ENCODE measurements around the gene TCF7L2.
A peak's percentile ranks its signal among the peaks of the same experiment; 100 is the strongest.

Gene TCF7L2

GRCh38 chr10:113068178-113068890 lies 118.3 kb downstream of the TCF7L2 start:
- DNase-seq: no peak

GRCh38 chr10:113069595-113069994 lies 119.5 kb downstream of the TCF7L2 start:
- peak; percentile 43 for DNase-seq

GRCh38 chr10:113071446-113071845 lies 121.4 kb downstream of the TCF7L2 start:
- DNase-seq: no peak

- DNase-seq: peak; percentile 90
These were observed 123.6 kb downstream of the TCF7L2 start for GRCh38 chr10:113073549-113074189.

DNA sequence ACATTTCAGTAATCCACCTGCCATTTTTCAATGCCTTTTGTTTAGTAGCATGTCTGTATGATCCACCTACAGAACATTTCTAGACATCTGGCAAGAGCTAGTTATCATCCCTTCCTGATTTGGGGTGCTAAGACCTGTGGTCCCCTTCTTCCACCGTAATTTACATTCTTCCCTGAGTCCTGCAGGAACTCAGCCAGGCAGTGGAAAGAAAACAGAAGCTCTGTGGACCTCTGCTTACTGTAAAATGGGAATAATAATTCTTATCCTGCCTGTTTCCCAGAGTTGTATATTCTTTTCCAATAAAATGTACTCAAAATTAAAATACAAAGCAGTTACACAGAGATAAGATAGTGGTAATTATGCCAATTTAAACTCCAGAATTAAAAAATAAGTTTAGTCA lies 126.9 kb downstream of the TCF7L2 start:
- DNase-seq: no peak

DNA sequence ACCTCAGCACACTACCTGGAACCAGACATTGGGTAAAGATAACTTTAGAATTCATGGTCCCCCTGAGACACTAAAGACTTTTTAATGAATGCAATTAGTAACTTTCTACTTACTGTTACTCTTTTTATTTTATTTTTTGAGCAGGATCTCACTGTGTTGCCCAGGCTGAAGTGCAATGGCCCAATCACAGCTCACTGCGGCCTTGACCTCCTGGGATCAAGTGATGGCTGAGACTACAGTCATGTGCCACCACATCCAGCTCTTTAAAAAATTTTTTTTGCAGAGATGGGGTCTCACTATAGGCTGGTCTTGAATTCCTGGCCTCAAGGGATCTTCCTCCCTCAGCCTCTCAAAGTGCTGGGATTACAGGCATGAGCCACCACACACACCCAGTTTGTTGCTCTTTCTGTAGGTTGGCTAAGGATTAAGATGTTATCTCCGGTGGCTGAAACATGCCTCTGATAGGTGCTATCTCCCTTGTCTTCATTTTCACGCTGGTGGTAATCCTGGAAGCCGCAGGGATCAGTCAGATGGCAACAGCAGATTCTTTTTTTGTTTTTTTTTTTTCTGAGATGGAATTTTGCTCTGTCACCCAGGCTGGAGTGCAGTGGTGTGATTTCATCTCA lies 128.3 kb downstream of the TCF7L2 start:
- DNase-seq: no peak

- DNase-seq: no peak
These were observed 130.2 kb downstream of the TCF7L2 start for GRCh38 chr10:113080061-113080924.

GRCh38 chr10:113080925-113081229 lies 130.8 kb downstream of the TCF7L2 start:
- DNase-seq: no peak

DNA sequence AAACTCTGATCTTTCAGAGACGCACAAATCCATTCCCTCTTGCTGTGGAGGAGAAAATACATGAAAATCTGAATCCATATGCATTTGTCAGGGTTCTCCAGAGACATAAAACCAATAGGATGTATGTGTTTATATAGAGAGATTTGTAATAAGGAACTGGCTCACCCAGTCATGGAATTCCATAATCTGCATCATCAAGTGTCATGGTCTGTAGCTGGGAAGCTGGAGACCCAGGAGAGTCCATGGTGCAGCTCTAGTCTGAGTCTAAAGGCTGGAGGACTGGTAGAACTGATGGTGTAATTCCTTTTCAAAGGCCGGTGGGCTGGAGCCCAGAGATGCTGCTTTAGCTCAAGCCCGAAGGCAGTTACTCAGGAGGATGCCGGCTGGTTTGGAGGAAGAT lies 134.0 kb downstream of the TCF7L2 start:
- peak; percentile 51 for DNase-seq

DNA sequence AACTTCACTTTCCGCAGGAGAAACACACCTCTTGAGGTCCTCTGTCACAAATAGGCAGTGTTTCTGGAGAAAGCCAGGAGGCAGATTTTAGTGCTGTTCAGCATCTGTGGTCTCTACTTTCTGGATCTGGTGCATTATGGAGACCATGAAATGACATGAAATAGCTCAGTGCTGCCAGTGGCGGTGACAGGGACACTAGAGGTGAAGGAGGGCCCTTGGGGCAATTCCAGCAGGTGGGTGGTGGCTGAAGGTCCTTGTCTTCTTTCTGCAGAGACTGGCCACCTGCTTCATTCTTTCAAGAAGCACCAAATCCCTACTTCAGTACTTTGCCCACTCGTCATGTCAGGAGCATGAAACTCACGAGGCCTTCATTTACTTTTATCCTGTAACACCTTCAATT lies 135.7 kb downstream of the TCF7L2 start:
- no peak for DNase-seq

- DNase-seq: no peak
These were observed 136.2 kb downstream of the TCF7L2 start for GRCh38 chr10:113086282-113086681.

GRCh38 chr10:113087165-113088029 lies 137.3 kb downstream of the TCF7L2 start:
- DNase-seq: peak; percentile 99

- DNase-seq: no peak
These were observed 138.1 kb downstream of the TCF7L2 start for GRCh38 chr10:113088194-113088593.

- DNase-seq: no peak
These were observed 139.5 kb downstream of the TCF7L2 start for GRCh38 chr10:113089551-113089950.

GRCh38 chr10:113091920-113092319 lies 141.9 kb downstream of the TCF7L2 start:
- DNase-seq: no peak

DNA sequence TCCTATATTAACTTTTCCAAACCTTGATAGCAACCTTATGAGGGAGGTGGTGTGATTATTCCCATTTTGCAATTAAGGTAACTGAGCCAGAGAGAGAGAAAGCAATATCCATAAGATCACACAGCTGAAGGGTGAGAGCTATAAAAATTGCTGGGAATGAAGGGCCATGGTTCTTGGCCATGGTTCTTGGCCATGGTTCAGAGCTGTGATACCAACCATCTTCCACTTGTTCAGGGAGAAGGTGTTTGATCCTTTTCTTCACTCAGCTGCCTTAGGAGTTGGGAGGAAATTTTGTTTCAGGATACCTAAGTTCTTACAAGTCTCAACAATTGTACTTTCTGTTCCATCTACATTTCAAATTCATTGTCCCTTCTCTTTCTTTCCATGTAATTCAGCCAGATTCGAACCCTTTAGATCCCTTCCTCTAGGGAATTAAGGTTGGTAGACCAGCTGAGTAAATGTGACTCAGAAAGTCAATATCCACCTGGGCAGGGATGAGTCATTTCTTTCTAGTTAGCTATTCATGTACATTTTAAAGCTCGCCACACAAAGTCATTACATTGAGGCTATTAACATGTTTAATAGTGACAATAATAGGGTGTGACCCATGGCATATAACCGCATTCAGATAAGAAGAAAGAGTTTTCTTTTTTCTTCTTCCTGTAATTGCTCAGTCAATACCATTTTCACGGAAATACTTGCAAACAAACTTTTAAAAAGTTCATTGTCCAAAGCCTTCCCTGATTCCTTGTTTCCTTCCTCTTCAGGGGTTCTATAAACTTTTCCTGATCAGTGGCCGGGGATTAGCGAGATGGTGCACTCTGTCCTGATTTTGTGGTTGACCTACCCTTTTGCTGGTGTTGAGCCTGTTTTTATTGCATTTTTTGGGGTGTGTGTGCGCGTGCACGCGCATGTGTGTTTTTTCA lies 143.4 kb downstream of the TCF7L2 start:
- DNase-seq: peak; percentile 62

- DNase-seq: peak; percentile 64
These were observed 144.1 kb downstream of the TCF7L2 start for GRCh38 chr10:113094114-113094486.

DNA sequence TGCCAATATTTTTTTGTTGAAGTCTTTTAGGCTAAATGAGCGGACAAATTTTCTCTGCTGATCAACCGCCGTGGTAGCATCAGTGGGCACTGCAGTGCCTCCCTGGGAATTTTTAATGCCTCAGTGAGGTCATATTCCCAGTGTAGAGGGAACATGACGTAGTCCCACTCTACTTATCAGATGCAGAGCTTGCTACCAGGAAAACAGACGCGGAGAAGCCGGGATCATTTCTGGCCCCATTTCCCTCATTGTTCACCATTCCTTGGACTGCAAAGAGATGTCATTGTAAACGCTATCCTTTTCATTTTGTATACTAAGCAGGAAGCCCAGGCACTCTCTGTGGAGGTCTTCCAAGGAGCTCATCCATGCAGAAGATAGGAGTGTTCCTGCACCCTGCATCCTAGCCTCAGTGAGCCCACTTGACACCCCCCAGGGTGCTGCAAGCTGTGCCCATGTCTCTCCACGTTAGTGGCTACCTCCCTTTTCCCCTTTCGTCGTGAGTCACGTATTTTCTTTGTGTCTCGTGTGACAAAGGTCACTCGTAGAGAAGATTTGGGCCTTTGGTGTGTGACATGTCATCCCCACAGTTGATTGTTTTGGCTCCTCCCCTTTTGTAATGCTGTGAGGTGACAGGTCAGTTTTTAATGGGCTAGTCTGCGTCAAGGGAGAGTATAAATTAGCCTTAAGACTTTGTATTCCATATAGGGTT lies 145.5 kb downstream of the TCF7L2 start:
- no peak for DNase-seq

- no peak for DNase-seq
These were observed 146.3 kb downstream of the TCF7L2 start for GRCh38 chr10:113096128-113096996.

GRCh38 chr10:113097036-113097435 lies 147.0 kb downstream of the TCF7L2 start:
- no peak for DNase-seq
